H9 (cell line): ENCODE results near the gene RRP1B. TPM values are rescaled to one million over a fixed set of nuclear protein-coding genes. Genes with fewer than 3 reads are reported as not detected.

Experiments used
- DNase-seq: peaks from one replicate; pipeline ENCODE4 v3.0.0-alpha.2; 2017
- H2AFZ ChIP-seq: one replicate; pipeline ENCODE4 v1.6.1; 2013; ENCODE audit warnings: mild to moderate bottlenecking, low read length, control low read depth, moderate library complexity
- H2AK5ac ChIP-seq: 2 replicates; pipeline ENCODE4 v1.6.1; 2013; ENCODE audit warnings: low read length, control low read depth, mixed read lengths; ENCODE audit not compliant: insufficient read length
- H2BK120ac ChIP-seq: one replicate; pipeline ENCODE4 v1.6.1; 2013; ENCODE audit warnings: low read depth, mild to moderate bottlenecking, low read length, control low read depth, inconsistent platforms; ENCODE audit not compliant: poor library complexity, severe bottlenecking
- H2BK12ac ChIP-seq: 2 replicates; pipeline ENCODE4 v1.6.1; 2013; ENCODE audit warnings: low read length, control low read depth, mixed read lengths, low read depth; ENCODE audit not compliant: insufficient read length
- H2BK15ac ChIP-seq: 2 replicates; pipeline ENCODE4 v1.6.1; 2013; ENCODE audit warnings: low read depth, low read length, control low read depth
- H2BK20ac ChIP-seq: one replicate; pipeline ENCODE4 v1.6.1; 2013; ENCODE audit warnings: low read depth, mild to moderate bottlenecking, low read length, control low read depth, inconsistent platforms; ENCODE audit not compliant: poor library complexity, severe bottlenecking
- H2BK5ac ChIP-seq: 2 replicates; pipeline ENCODE4 v1.6.1; 2013; ENCODE audit warnings: low read length, control low read depth, mixed read lengths; ENCODE audit not compliant: insufficient read length
- H3K14ac ChIP-seq: 2 replicates; pipeline ENCODE4 v1.6.1; 2013; ENCODE audit warnings: low read length, control low read depth; ENCODE audit not compliant: insufficient read depth
- H3K18ac ChIP-seq: 2 replicates; pipeline ENCODE4 v1.6.1; 2013; ENCODE audit warnings: low read depth, mild to moderate bottlenecking, mixed read lengths, low read length, control low read depth; ENCODE audit not compliant: insufficient read length
- H3K23ac ChIP-seq: 2 replicates; pipeline ENCODE4 v1.6.1; 2013; ENCODE audit warnings: low read length, control low read depth, mixed read lengths, low read depth; ENCODE audit not compliant: insufficient read length
- H3K23me2 ChIP-seq: 2 replicates; pipeline ENCODE4 v1.6.1; 2013; ENCODE audit warnings: low read depth, mild to moderate bottlenecking, mixed read lengths, low read length, control low read depth; ENCODE audit not compliant: insufficient read length, poor library complexity, severe bottlenecking
- H3K27ac ChIP-seq: 2 replicates; pipeline ENCODE4 v1.5.1; 2013; ENCODE audit warnings: low read length, control low read depth, mixed read lengths, low read depth; ENCODE audit not compliant: insufficient read length
- H3K27me3 ChIP-seq: 2 replicates; pipeline ENCODE4 v1.6.1; 2013; ENCODE audit warnings: low read length, control low read depth, inconsistent platforms; ENCODE audit not compliant: insufficient read depth
- H3K4ac ChIP-seq: 2 replicates; pipeline ENCODE4 v1.6.1; 2013; ENCODE audit warnings: low read depth, mild to moderate bottlenecking, control low read depth, inconsistent platforms, low read length, moderate library complexity
- H3K4me1 ChIP-seq: 2 replicates; pipeline ENCODE4 v1.6.1; 2013; ENCODE audit warnings: low read length, control low read depth, inconsistent platforms; ENCODE audit not compliant: insufficient read depth
- H3K4me2 ChIP-seq: 2 replicates; pipeline ENCODE4 v1.6.1; 2013; ENCODE audit warnings: low read length, control low read depth, mixed read lengths; ENCODE audit not compliant: insufficient read length, insufficient read depth
- H3K56ac ChIP-seq: 2 replicates; pipeline ENCODE4 v1.6.1; 2013; ENCODE audit warnings: low read depth, mild to moderate bottlenecking, mixed read lengths, low read length, control low read depth; ENCODE audit not compliant: insufficient read length
- H3K79me1 ChIP-seq: 2 replicates; pipeline ENCODE4 v1.6.1; 2013; ENCODE audit warnings: low read depth, mild to moderate bottlenecking, moderate library complexity, low read length, control low read depth, inconsistent platforms; ENCODE audit not compliant: insufficient read depth, poor library complexity, severe bottlenecking
- H3K79me2 ChIP-seq: 2 replicates; pipeline ENCODE4 v1.6.1; 2013; ENCODE audit warnings: low read length, control low read depth, inconsistent platforms; ENCODE audit not compliant: insufficient read depth
- H3K9ac ChIP-seq: 2 replicates; pipeline ENCODE4 v1.6.1; 2013; ENCODE audit warnings: low read length, control low read depth, mixed read lengths; ENCODE audit not compliant: insufficient read length; ENCODE audit errors: extremely low read depth
- H3K9me3 ChIP-seq: one replicate; pipeline ENCODE4 v1.6.1; 2013; ENCODE audit warnings: low read depth, low read length, inconsistent platforms; ENCODE audit not compliant: control insufficient read depth
- H3T11ph ChIP-seq: one replicate; pipeline ENCODE4 v1.6.1; 2013; ENCODE audit warnings: mild to moderate bottlenecking, low read length, control low read depth, inconsistent platforms
- H4K20me1 ChIP-seq: one replicate; pipeline ENCODE4 v1.6.1; 2013; ENCODE audit not compliant: control insufficient read depth, insufficient read length, insufficient read depth
- H4K5ac ChIP-seq: 2 replicates; pipeline ENCODE4 v1.6.1; 2013; ENCODE audit warnings: low read depth, mild to moderate bottlenecking, mixed read lengths, low read length, control low read depth; ENCODE audit not compliant: insufficient read length
- H4K8ac ChIP-seq: replicated peaks from 2 replicates; pipeline ENCODE4 v1.6.1; 2013; ENCODE audit warnings: low read length, control low read depth, mixed read lengths, low read depth; ENCODE audit not compliant: insufficient read length
- H4K91ac ChIP-seq: 2 replicates; pipeline ENCODE4 v1.6.1; 2013; ENCODE audit warnings: low read depth, mild to moderate bottlenecking, moderate library complexity, mixed read lengths, low read length, control low read depth; ENCODE audit not compliant: insufficient read length
- H3K27ac Mint-ChIP-seq, 3 experiments: 2 replicates in 2 of 3; 3 replicates in 1 of 3; pipeline ENCODE4 v1.8.0; 2020 to 2021; ENCODE audit warnings: mixed read lengths in 3 of 3, mild to moderate bottlenecking in 1 of 3, moderate library complexity in 1 of 3
- H3K27me3 Mint-ChIP-seq: 2 replicates; pipeline ENCODE4 v1.8.0; 2021; ENCODE audit warnings: low read depth, mild to moderate bottlenecking, moderate library complexity, mixed read lengths
- H3K36me3 Mint-ChIP-seq, 3 experiments: 2 replicates in 2 of 3; 3 replicates in 1 of 3; pipeline ENCODE4 v1.8.0; 2020 to 2021; ENCODE audit warnings: low read depth in 3 of 3, mixed read lengths in 3 of 3; ENCODE audit not compliant: insufficient read depth in 1 of 3
- H3K4me1 Mint-ChIP-seq, 2 experiments: 2 replicates each; pipeline ENCODE4 v1.8.0; 2020; ENCODE audit warnings: mixed read lengths in 2 of 2
- H3K4me3 Mint-ChIP-seq, 2 experiments: 2 replicates in 1 of 2; 3 replicates in 1 of 2; pipeline ENCODE4 v1.8.0; 2020 to 2021; ENCODE audit warnings: mild to moderate bottlenecking in 2 of 2, mixed read lengths in 2 of 2, moderate library complexity in 1 of 2
- H3K9me3 Mint-ChIP-seq, 2 experiments: 2 replicates in 1 of 2; 3 replicates in 1 of 2; pipeline ENCODE4 v1.8.0; 2020; ENCODE audit warnings: mild to moderate bottlenecking in 2 of 2, mixed read lengths in 2 of 2, moderate library complexity in 1 of 2
- WGBS: extraction: QIAGEN DNeasy Blood & Tissue Kit; methylation state at CpG from one replicate; pipeline ENCODE4 v1.1.7; 2013; ENCODE audit warnings: missing lambda C conversion rate, low lambda C conversion rate, mixed read lengths; ENCODE audit not compliant: insufficient read length; ENCODE audit errors: extremely low coverage; 5-methylcytosine and 5-hydroxymethylcytosine counted together
- total RNA-seq: library from RNA; stranded (reverse); gene quantifications from 2 replicates; pipeline ENCODE4 v1.2.1, GENCODE V29; 2021
- TF ChIP-seq, protein P1 (sequence below): fragments of 200-600 bp; sonication (generic); conservative IDR thresholded peaks from 3 replicates; pipeline ENCODE4 v1.8.0; 2021; ENCODE audit warnings: antibody characterized with exemption, mild to moderate bottlenecking

The RRP1B gene
- total RNA-seq, 1 experiment from 2014 or later, result 96.6 TPM

DNA sequence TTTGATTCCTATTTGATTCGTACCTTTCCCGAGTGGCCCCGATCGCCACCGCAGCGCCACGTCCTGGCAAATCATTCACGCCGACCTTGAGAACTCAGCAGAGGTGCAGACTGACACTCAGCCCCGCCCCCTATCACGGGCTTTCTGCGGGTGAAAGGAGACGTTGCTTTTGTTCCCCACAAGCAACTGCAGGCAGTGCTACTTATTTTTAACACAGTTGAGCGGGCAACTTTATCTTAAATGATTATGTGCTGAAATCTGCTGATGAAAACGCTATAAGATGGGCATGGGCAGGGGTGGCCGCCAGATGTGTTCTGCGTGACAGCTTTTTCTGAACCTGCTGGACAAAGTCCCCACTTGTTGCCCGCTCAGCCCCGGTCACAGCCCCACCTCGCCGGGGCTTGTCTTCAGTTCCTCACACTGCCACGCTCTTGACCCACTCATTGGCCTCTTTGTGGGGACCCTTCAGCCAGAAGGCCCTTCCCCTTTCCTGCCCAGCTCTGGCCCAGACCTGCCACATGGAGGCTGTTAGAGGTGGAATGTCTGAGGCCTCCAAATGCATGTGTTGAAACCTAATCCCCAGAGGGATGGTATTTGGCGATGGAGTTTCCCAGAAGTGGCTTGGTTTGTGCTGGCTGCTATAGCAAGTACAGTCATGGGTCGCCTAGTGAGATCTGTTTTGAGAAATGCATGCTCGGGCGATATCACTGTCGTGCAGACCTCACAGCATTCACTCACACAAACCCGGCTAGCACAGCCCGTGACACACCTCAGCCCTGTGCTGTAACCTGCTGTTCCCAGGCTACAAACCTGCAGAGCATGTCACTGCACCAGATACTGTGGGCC is 43.9 kb downstream of the RRP1B start:
- no peaks in the 10 kb centered on the region for H3K79me1 ChIP-seq
- H3K27ac ChIP-seq, result no peak overlapping the region
- no peaks in the 10 kb centered on the region for H3K23me2 ChIP-seq
- H2BK5ac ChIP-seq, result no peak overlapping the region
- no peak overlapping the region for H2BK20ac ChIP-seq
- H4K20me1 ChIP-seq, result no peaks in the 10 kb centered on the region
- no peaks in the 10 kb centered on the region for H3K79me2 ChIP-seq
- peaks cover 11 to 12% of the 10 kb centered on the region in 2 experiments for H3K4me1 Mint-ChIP-seq
- H3K4me2 ChIP-seq, result no peak overlapping the region
- no peak overlapping the region for H3K23ac ChIP-seq
- H4K91ac ChIP-seq, result no peak overlapping the region
- H3K36me3 Mint-ChIP-seq, result no peaks in the 10 kb centered on the region; a peak in 1 of 7 replicates
- WGBS, result no CpG with 5 or more reads among the region's 29 CpGs
- no peak overlapping the region for H2BK12ac ChIP-seq
- no peaks in the 10 kb centered on the region for H3K9me3 Mint-ChIP-seq
- H2BK120ac ChIP-seq, result no peak overlapping the region
- H3K27me3 ChIP-seq, result no peaks in the 10 kb centered on the region
- no peaks in the 10 kb centered on the region for H3K9me3 ChIP-seq
- H2AFZ ChIP-seq, result no peak overlapping the region
- H3K4me3 Mint-ChIP-seq, result no peak overlapping the region
- H2AK5ac ChIP-seq, result no peak overlapping the region
- H3K4ac ChIP-seq, result no peak overlapping the region
- H3K18ac ChIP-seq, result no peak overlapping the region
- H4K8ac ChIP-seq, result no peak overlapping the region
- no peak overlapping the region for H3T11ph ChIP-seq
- no peak overlapping the region for H2BK15ac ChIP-seq
- H3K9ac ChIP-seq, result no peak overlapping the region
- peak; percentile 53 for DNase-seq
- TF ChIP-seq, protein P1, sequence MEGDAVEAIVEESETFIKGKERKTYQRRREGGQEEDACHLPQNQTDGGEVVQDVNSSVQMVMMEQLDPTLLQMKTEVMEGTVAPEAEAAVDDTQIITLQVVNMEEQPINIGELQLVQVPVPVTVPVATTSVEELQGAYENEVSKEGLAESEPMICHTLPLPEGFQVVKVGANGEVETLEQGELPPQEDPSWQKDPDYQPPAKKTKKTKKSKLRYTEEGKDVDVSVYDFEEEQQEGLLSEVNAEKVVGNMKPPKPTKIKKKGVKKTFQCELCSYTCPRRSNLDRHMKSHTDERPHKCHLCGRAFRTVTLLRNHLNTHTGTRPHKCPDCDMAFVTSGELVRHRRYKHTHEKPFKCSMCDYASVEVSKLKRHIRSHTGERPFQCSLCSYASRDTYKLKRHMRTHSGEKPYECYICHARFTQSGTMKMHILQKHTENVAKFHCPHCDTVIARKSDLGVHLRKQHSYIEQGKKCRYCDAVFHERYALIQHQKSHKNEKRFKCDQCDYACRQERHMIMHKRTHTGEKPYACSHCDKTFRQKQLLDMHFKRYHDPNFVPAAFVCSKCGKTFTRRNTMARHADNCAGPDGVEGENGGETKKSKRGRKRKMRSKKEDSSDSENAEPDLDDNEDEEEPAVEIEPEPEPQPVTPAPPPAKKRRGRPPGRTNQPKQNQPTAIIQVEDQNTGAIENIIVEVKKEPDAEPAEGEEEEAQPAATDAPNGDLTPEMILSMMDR, result no peak
- peak overlapping the region in 2 of 3 experiments; percentile 27 to 63; a peak in 2 of 7 replicates for H3K27ac Mint-ChIP-seq
- no peaks in the 10 kb centered on the region for H3K4me1 ChIP-seq
- H4K5ac ChIP-seq, result no peak overlapping the region
- H3K56ac ChIP-seq, result no peak overlapping the region
- no peak overlapping the region for H3K14ac ChIP-seq
- H3K27me3 Mint-ChIP-seq, result no peaks in the 10 kb centered on the region
